ENCODE data around the gene DNAI1.

Gene DNAI1

GRCh38 chr9:34546834-34547827 is 88.5 kb downstream of the DNAI1 start:
- peak; percentile 75 for DNase-seq

GRCh38 chr9:34547960-34548611 is 89.5 kb downstream of the DNAI1 start:
- peak; percentile 52 for DNase-seq

GRCh38 chr9:34549407-34549732 is 90.8 kb downstream of the DNAI1 start:
- no peak for DNase-seq

- no peak for DNase-seq
Observed at GRCh38 chr9:34550016-34550680, 91.5 kb downstream of the DNAI1 start.

- DNase-seq: no peak
Observed at GRCh38 chr9:34550681-34551270, 92.2 kb downstream of the DNAI1 start.

- DNase-seq: no peak
Observed at GRCh38 chr9:34551751-34552605, 93.4 kb downstream of the DNAI1 start.

GRCh38 chr9:34552606-34552981 is 94.0 kb downstream of the DNAI1 start:
- no peak for DNase-seq

- DNase-seq: no peak
Observed at GRCh38 chr9:34552986-34553385, 94.4 kb downstream of the DNAI1 start.

GRCh38 chr9:34553511-34554021 is 95.0 kb downstream of the DNAI1 start:
- DNase-seq: no peak

GRCh38 chr9:34554211-34555001 is 95.8 kb downstream of the DNAI1 start:
- no peak for DNase-seq

- no peak for DNase-seq
Observed at GRCh38 chr9:34555002-34555348, 96.4 kb downstream of the DNAI1 start.

GRCh38 chr9:34555500-34555899 is 96.9 kb downstream of the DNAI1 start:
- DNase-seq: no peak

GRCh38 chr9:34555936-34556525 is 97.4 kb downstream of the DNAI1 start:
- no peak for DNase-seq

- no peak for DNase-seq
Observed at GRCh38 chr9:34556949-34557348, 98.3 kb downstream of the DNAI1 start.

- no peak for DNase-seq
Observed at GRCh38 chr9:34557426-34558321, 99.1 kb downstream of the DNAI1 start.

GRCh38 chr9:34558364-34558763 is 99.8 kb downstream of the DNAI1 start:
- DNase-seq: no peak

GRCh38 chr9:34558919-34559623 is 100.5 kb downstream of the DNAI1 start:
- no peak for DNase-seq

GRCh38 chr9:34559624-34560455 is 101.2 kb downstream of the DNAI1 start:
- peak; percentile 57 for DNase-seq
